H1 (cell line): ENCODE data around the gene PNCK. TPM values are rescaled to one million over a fixed set of nuclear protein-coding genes. Genes with fewer than 3 reads are reported as not detected.

Source experiments
- CTCF ChIA-PET: fragments of 300-600 bp; sonication (Branson Sonifier 250); formaldehyde crosslinking; loops from one replicate; lab custom pipeline; 2021; ENCODE audit not compliant: partially characterized antibody; lab: Charles Lee
- POLR2A ChIA-PET: fragments of 300-600 bp; sonication (Branson Sonifier 250); formaldehyde crosslinking; loops from one replicate; lab custom pipeline; 2021; ENCODE audit warnings: inconsistent platforms; ENCODE audit not compliant: partially characterized antibody; lab: Charles Lee
- DNase-seq, 2 experiments: peaks; one replicate each; pipeline versions ENCODE4 v3.0.0 to v3.0.0-alpha.2; 2010 to 2022; ENCODE audit warnings: low spot score in 2 of 2, low read depth in 1 of 2, mixed read lengths in 1 of 2
- FAIRE-seq: peaks from 2 replicates; lab custom pipeline; 2011; peaks lifted over from hg19 to GRCh38; lab: Jason Lieb, UNC
- H2AFZ ChIP-seq: 2 replicates; pipeline ENCODE4 v1.8.1; 2012; ENCODE audit warnings: low read length, inconsistent platforms
- H2AK5ac ChIP-seq: 2 replicates; pipeline ENCODE4 v1.6.1; 2013; ENCODE audit warnings: low read depth, low read length
- H2BK120ac ChIP-seq: replicated peaks from 2 replicates; pipeline ENCODE3; 2013; ENCODE audit warnings: low read depth, low read length, inconsistent platforms
- H2BK12ac ChIP-seq: 2 replicates; pipeline ENCODE4 v1.6.1; 2013; ENCODE audit warnings: low read depth, low read length
- H2BK15ac ChIP-seq: 2 replicates; pipeline ENCODE4 v1.6.1; 2013; ENCODE audit warnings: low read length
- H2BK20ac ChIP-seq: 2 replicates; pipeline ENCODE4 v1.6.1; 2013; ENCODE audit warnings: low read length
- H2BK5ac ChIP-seq: 2 replicates; pipeline ENCODE4 v1.6.1; 2013; ENCODE audit warnings: low read depth, low read length
- H3K14ac ChIP-seq: 2 replicates; pipeline ENCODE4 v1.6.1; 2013; ENCODE audit warnings: inconsistent platforms; ENCODE audit not compliant: insufficient read length
- H3K18ac ChIP-seq: 2 replicates; pipeline ENCODE4 v1.6.1; 2013; ENCODE audit warnings: low read length; ENCODE audit errors: extremely low read depth
- H3K23ac ChIP-seq: 2 replicates; pipeline ENCODE4 v1.6.1; 2013; ENCODE audit warnings: inconsistent platforms; ENCODE audit not compliant: insufficient read length
- H3K23me2 ChIP-seq: 2 replicates; pipeline ENCODE4 v1.6.1; 2013; ENCODE audit warnings: low read depth, low read length
- H3K27ac ChIP-seq: 2 replicates; pipeline ENCODE4 v1.6.1; 2011; ENCODE audit warnings: low read depth, low read length, inconsistent platforms
- H3K27me3 ChIP-seq, 4 experiments: replicated peaks in 1 of 4; 1 replicate in 1 of 4; 2 replicates in 3 of 4; pipeline versions ENCODE4 v1.6.1 to v1.8.1; 2011 to 2013; ENCODE audit warnings: low read length in 3 of 4, mild to moderate bottlenecking in 3 of 4, inconsistent platforms in 2 of 4, mixed read lengths in 2 of 4, moderate library complexity in 1 of 4; ENCODE audit not compliant: control insufficient read depth in 3 of 4, insufficient read depth in 3 of 4; ENCODE audit errors: extremely low read depth in 1 of 4
- H3K36me3 ChIP-seq, 4 experiments: 2 replicates each; pipeline versions ENCODE4 v1.6.1 to v1.8.1; 2011 to 2013; ENCODE audit warnings: mild to moderate bottlenecking in 4 of 4, low read length in 3 of 4, moderate library complexity in 2 of 4, control low read depth in 1 of 4, inconsistent platforms in 1 of 4; ENCODE audit not compliant: insufficient read depth in 4 of 4, control insufficient read depth in 2 of 4
- H3K4ac ChIP-seq: replicated peaks from 2 replicates; pipeline ENCODE3; 2013; ENCODE audit warnings: low read length, low read depth, mixed read lengths, inconsistent platforms; ENCODE audit not compliant: insufficient read length
- H3K4me1 ChIP-seq, 4 experiments: replicated peaks in 1 of 4; 1 replicate in 1 of 4; 2 replicates in 3 of 4; pipeline versions ENCODE4 v1.6.1 to v1.8.1; 2011 to 2013; ENCODE audit warnings: low read length in 3 of 4, inconsistent platforms in 2 of 4, mixed read lengths in 1 of 4; ENCODE audit not compliant: insufficient read depth in 4 of 4, control insufficient read depth in 3 of 4
- H3K4me2 ChIP-seq, 2 experiments: 2 replicates each; pipeline versions ENCODE4 v1.6.1 to v1.8.1; 2011 to 2013; ENCODE audit warnings: low read depth in 2 of 2, low read length in 2 of 2, control low read depth in 1 of 2, inconsistent platforms in 1 of 2, mild to moderate bottlenecking in 1 of 2; ENCODE audit not compliant: insufficient read depth in 1 of 2
- H3K4me3 ChIP-seq, 4 experiments: fragments of 200-600, 300-600 bp in 1 of 4; sonication (generic), shearing (Covaris generic), sonication (Bioruptor Twin) in 1 of 4; 2 replicates each; pipeline versions ENCODE4 v1.5.1 to v1.8.1; 2011 to 2016; ENCODE audit warnings: low read length in 4 of 4, low read depth in 3 of 4, control low read depth in 2 of 4, inconsistent platforms in 2 of 4, mild to moderate bottlenecking in 2 of 4, mixed read lengths in 1 of 4, moderate library complexity in 1 of 4; ENCODE audit not compliant: insufficient read depth in 2 of 4; ENCODE audit errors: extremely low read depth in 1 of 4
- H3K56ac ChIP-seq: replicated peaks from 2 replicates; pipeline ENCODE3; 2013; ENCODE audit warnings: low read depth, mild to moderate bottlenecking, mixed read lengths, low read length, inconsistent platforms; ENCODE audit not compliant: insufficient read length
- H3K79me1 ChIP-seq: 2 replicates; pipeline ENCODE4 v1.6.1; 2013; ENCODE audit warnings: low read depth, low read length, control low read depth
- H3K79me2 ChIP-seq, 2 experiments: 2 replicates each; pipeline versions ENCODE4 v1.6.1 to v1.8.1; 2012 to 2013; ENCODE audit warnings: low read length in 2 of 2, mild to moderate bottlenecking in 2 of 2, inconsistent platforms in 1 of 2; ENCODE audit not compliant: insufficient read depth in 2 of 2, control insufficient read depth in 1 of 2
- H3K9ac ChIP-seq, 4 experiments: replicated peaks in 1 of 4; 1 replicate in 1 of 4; 2 replicates in 3 of 4; pipeline versions ENCODE4 v1.6.1 to v1.8.1; 2011 to 2013; ENCODE audit warnings: low read depth in 3 of 4, low read length in 3 of 4, control low read depth in 2 of 4, mild to moderate bottlenecking in 2 of 4, moderate library complexity in 2 of 4, inconsistent platforms in 1 of 4; ENCODE audit errors: extremely low read depth in 1 of 4
- H3K9me3 ChIP-seq, 2 experiments: 2 replicates each; pipeline versions ENCODE4 v1.6.1 to v1.8.1; 2012 to 2013; ENCODE audit warnings: mild to moderate bottlenecking in 2 of 2, moderate library complexity in 2 of 2, control low read depth in 1 of 2, inconsistent platforms in 1 of 2, low read depth in 1 of 2, low read length in 1 of 2, mixed read lengths in 1 of 2; ENCODE audit not compliant: insufficient read depth in 2 of 2
- H4K20me1 ChIP-seq, 2 experiments: replicated peaks in 1 of 2; 2 replicates each; pipeline versions ENCODE3 to v1.8.1; 2011 to 2013; ENCODE audit warnings: inconsistent platforms in 2 of 2, low read length in 2 of 2, mild to moderate bottlenecking in 1 of 2; ENCODE audit not compliant: insufficient read depth in 2 of 2, control insufficient read depth in 1 of 2
- H4K5ac ChIP-seq: 2 replicates; pipeline ENCODE4 v1.6.1; 2013; ENCODE audit warnings: low read length, low read depth, mixed read lengths, inconsistent platforms; ENCODE audit not compliant: insufficient read length
- H4K8ac ChIP-seq: 2 replicates; pipeline ENCODE4 v1.8.0; 2013; ENCODE audit warnings: mild to moderate bottlenecking, moderate library complexity, low read length, inconsistent platforms; ENCODE audit not compliant: insufficient read depth; ENCODE audit errors: extremely low read depth
- H4K91ac ChIP-seq: replicated peaks from 2 replicates; pipeline ENCODE3; 2013; ENCODE audit warnings: low read length, mixed read lengths, inconsistent platforms; ENCODE audit not compliant: insufficient read length
- CREB1 ChIP-seq: IDR thresholded peaks from 2 replicates; pipeline ENCODE4 v1.6.1; 2012; ENCODE audit warnings: inconsistent platforms
- EGR1 ChIP-seq: IDR thresholded peaks from 2 replicates; pipeline ENCODE4 v1.6.1; 2011; ENCODE audit warnings: low read depth, low read length, borderline replicate concordance
- POLR2A ChIP-seq, 2 experiments: IDR thresholded peaks; 1 replicate in 1 of 2; 2 replicates in 1 of 2; pipeline ENCODE4 v1.6.1; 2011; ENCODE audit warnings: low read depth in 2 of 2, low read length in 2 of 2, mild to moderate bottlenecking in 2 of 2; ENCODE audit errors: control extremely low read depth in 1 of 2
- SIX5 ChIP-seq: IDR thresholded peaks from 2 replicates; pipeline ENCODE4 v1.6.1; 2011; ENCODE audit warnings: mild to moderate bottlenecking, low read depth, low read length
- SP1 ChIP-seq: IDR thresholded peaks from 2 replicates; pipeline ENCODE4 v1.6.1; 2011; ENCODE audit warnings: low read depth, low read length
- TAF7 ChIP-seq: optimal IDR thresholded peaks from 2 replicates; pipeline ENCODE3; 2011; ENCODE audit warnings: low read depth, mild to moderate bottlenecking, inconsistent platforms, low read length, moderate library complexity, borderline replicate concordance
- USF2 ChIP-seq: IDR thresholded peaks from 2 replicates; pipeline ENCODE4 v1.6.1; 2011; ENCODE audit warnings: low read length, improper control_type of control experiment
- WGBS, 2 experiments: shearing (Covaris generic) in 1 of 2; methylation state at CpG; one replicate each; pipeline versions ENCODE4 v1.1.6 to v1.1.7; 2013 to 2015; ENCODE audit warnings: low lambda C conversion rate in 2 of 2, mixed read lengths in 2 of 2, inconsistent platforms in 1 of 2, low coverage in 1 of 2, missing lambda C conversion rate in 1 of 2; ENCODE audit not compliant: insufficient replicate concordance in 2 of 2, insufficient coverage in 1 of 2, insufficient read length in 1 of 2; ENCODE audit errors: extremely low coverage in 1 of 2, missing lambda C conversion rate in 1 of 2; 5-methylcytosine and 5-hydroxymethylcytosine counted together
- polyA plus RNA-seq, 7 experiments: library from polyadenylated mRNA; depleted of rRNA in 3 of 7; stranded (reverse) in 5 of 7; unstranded in 2 of 7; fragments of >200 nt in 5 of 7; fragments of 200-250 nt in 2 of 7; gene quantifications; 1 replicate in 5 of 7; 2 replicates in 1 of 7; 4 replicates in 1 of 7; pipeline versions ENCODE4 v1.2.1 to v1.2.3, GENCODE V29; 2011 to 2013; ENCODE audit warnings: missing spikeins in 2 of 7, mixed read lengths in 2 of 7
- total RNA-seq: library from RNA; stranded (reverse); fragmentation: NEBNext Ultra II Directional; extraction: Animal tissue kit (Norgen Biotek cat#: 25700); gene quantifications from 2 replicates; pipeline ENCODE4 v1.2.1, GENCODE V29; 2021

Gene PNCK
- total and polyA plus RNA-seq, 2 of the 8 experiments (the other 6 are each of a cell fraction or from before 2014, with no cell fraction given): 6.2 to 6.3 TPM

GRCh38 chrX:153668423-153669173 is 5.0 kb downstream of the PNCK start:
- no peak overlapping the region for H3K23ac ChIP-seq
- H2BK15ac ChIP-seq: no peak overlapping the region
- H2BK120ac ChIP-seq: no peak overlapping the region
- no peak overlapping the region for H4K91ac ChIP-seq
- CTCF ChIA-PET: interaction anchor here (0.6 to 28.7 kb wide), 40 partner anchors 10 to 252 kb away, joined by 3 to 408 read pairs (median 6); partner anchors contain the start of genes CCNQ, DUSP9 and SLC6A8
- H2BK5ac ChIP-seq: no peak overlapping the region
- H3K56ac ChIP-seq: no peak overlapping the region
- no peak for DNase-seq
- H3K23me2 ChIP-seq: no peaks in the 10 kb centered on the region; the same call in 1 of the 2 replicates
- no peak overlapping the region for H4K8ac ChIP-seq
- no peak overlapping the region for H3K4me2 ChIP-seq
- H3K14ac ChIP-seq: no peak overlapping the region
- no peaks in the 10 kb centered on the region for H3K36me3 ChIP-seq
- no peak overlapping the region for H3K9ac ChIP-seq
- H3K27ac ChIP-seq: no peak overlapping the region
- WGBS, 2 experiments: 73% methylated on average over 5 of the region's 11 CpGs; no CpG with 5 or more reads in 1 of the 2 experiments
- H2BK20ac ChIP-seq: no peak overlapping the region
- H3K4me1 ChIP-seq: peaks cover 0 to 5% (median 0%) of the 10 kb centered on the region in 4 experiments; a peak in 2 of 7 replicates
- H3K4ac ChIP-seq: no peak overlapping the region
- no peak for TF ChIP-seq CREB1
- no peak for TF ChIP-seq SP1
- TF ChIP-seq EGR1: no peak
- TF ChIP-seq SIX5: no peak
- no peak for TF ChIP-seq USF2
- no peak for TF ChIP-seq TAF7
- no peak for TF ChIP-seq POLR2A (IDR thresholded peaks at IDR 0.05; ENCODE audit: control extremely low read depth in 1 of 2, low read depth in 2 of 2, low read length in 2 of 2)
- TF ChIP-seq, all 59 proteins: peak for 0
- Histone ChIP-seq H3K27me3 (peaks cover 0 to 2% (median under 1%) of the 10 kb centered on the region in 4 experiments; a peak in 2 of 7 replicates), H4K5ac (no peak overlapping the region), H3K9me3 (no peaks in the 10 kb centered on the region), H3K79me1 (no peaks in the 10 kb centered on the region), H3K18ac (no peak overlapping the region), H3K79me2 (no peaks in the 10 kb centered on the region), H2AK5ac (no peak overlapping the region), H3K4me3 (no peak overlapping the region), H4K20me1 (no peaks in the 10 kb centered on the region), H2BK12ac (no peak overlapping the region), H2AFZ (no peak overlapping the region)
- FAIRE-seq: no peak
- POLR2A ChIA-PET: interaction anchor here (0.6 to 1.4 kb wide), 4 partner anchors 16 to 178 kb away, joined by 3 to 4 read pairs (median 4); no protein-coding TSS in a partner anchor
